Endothelial cell of umbilical vein (primary cell): ENCODE results near the gene SLC25A1. TPM values are rescaled to one million over a fixed set of nuclear protein-coding genes. Genes with fewer than 3 reads are reported as not detected.

ENCODE experiments used
- BruUV-seq: library from RNA; stranded (reverse); fragments of 400-500 nt; replicated peaks from 2 replicates; lab custom pipeline; 2021; lab: Mats Ljungman, UMichigan
- CTCF ChIA-PET: fragments of 300-600, 350-600 bp; sonication (Branson Sonifier 250); formaldehyde crosslinking; loops from one replicate; lab custom pipeline; 2021; ENCODE audit warnings: antibody characterized with exemption, inconsistent platforms; lab: Charles Lee
- POLR2A ChIA-PET: fragments of 300-600, 350-600 bp; sonication (Branson Sonifier 250); formaldehyde crosslinking; loops from one replicate; lab custom pipeline; 2021; ENCODE audit warnings: antibody characterized with exemption, inconsistent platforms; lab: Charles Lee
- DNase-seq: peaks from one replicate; pipeline ENCODE4 v3.0.0-alpha.2; 2011; ENCODE audit warnings: low read depth, low spot score
- FAIRE-seq: peaks from 2 replicates; lab custom pipeline; 2011; peaks lifted over from hg19 to GRCh38; lab: Jason Lieb, UNC
- H2AFZ ChIP-seq: 2 replicates; pipeline ENCODE4 v1.6.0; 2012; ENCODE audit warnings: low read depth, low read length, control low read depth, inconsistent platforms
- H3K27ac ChIP-seq: 2 replicates; pipeline ENCODE4 v1.5.1; 2011; ENCODE audit warnings: low read depth, mild to moderate bottlenecking, control low read depth, low read length, moderate library complexity; ENCODE audit not compliant: insufficient read depth
- H3K27me3 ChIP-seq, 2 experiments: 2 replicates each; pipeline versions ENCODE4 v1.6.0 to v1.6.1; 2011; ENCODE audit warnings: low read length in 2 of 2, mixed read lengths in 1 of 2; ENCODE audit not compliant: control insufficient read depth in 2 of 2, insufficient read depth in 2 of 2
- H3K36me3 ChIP-seq, 2 experiments: 2 replicates in 1 of 2; 3 replicates in 1 of 2; pipeline ENCODE4 v1.5.1; 2011; ENCODE audit warnings: low read length in 2 of 2, mild to moderate bottlenecking in 1 of 2, moderate library complexity in 1 of 2; ENCODE audit not compliant: control insufficient read depth in 2 of 2, insufficient read depth in 2 of 2; ENCODE audit errors: extremely low read depth in 1 of 2
- H3K4me1 ChIP-seq: 3 replicates; pipeline ENCODE4 v1.5.1; 2011; ENCODE audit warnings: mild to moderate bottlenecking, low read length; ENCODE audit not compliant: control insufficient read depth, insufficient read depth; ENCODE audit errors: extremely low read depth
- H3K4me2 ChIP-seq: 2 replicates; pipeline ENCODE4 v1.6.1; 2011; ENCODE audit warnings: low read length, control low read depth, mixed read lengths; ENCODE audit not compliant: insufficient read depth
- H3K4me3 ChIP-seq, 3 experiments: fragments of 200-600 bp in 1 of 3; sonication (generic), shearing (Covaris generic) in 1 of 3; replicated peaks in 1 of 3; 2 replicates each; pipeline ENCODE4 v1.5.1; 2011 to 2016; ENCODE audit warnings: control low read depth in 3 of 3, low read length in 3 of 3, mild to moderate bottlenecking in 2 of 3, inconsistent platforms in 1 of 3, low read depth in 1 of 3, moderate library complexity in 1 of 3; ENCODE audit not compliant: insufficient read depth in 1 of 3
- H3K79me2 ChIP-seq: 2 replicates; pipeline ENCODE4 v1.6.0; 2012; ENCODE audit warnings: low read length, inconsistent platforms; ENCODE audit not compliant: control insufficient read depth, insufficient read depth
- H3K9ac ChIP-seq: replicated peaks from 2 replicates; pipeline ENCODE3; 2011; ENCODE audit warnings: low read length, control low read depth; ENCODE audit not compliant: insufficient read depth; ENCODE audit errors: extremely low read depth
- H3K9me1 ChIP-seq: replicated peaks from 3 replicates; pipeline ENCODE4 v1.6.0; 2011; ENCODE audit warnings: mild to moderate bottlenecking, low read length; ENCODE audit not compliant: control insufficient read depth, insufficient read depth; ENCODE audit errors: extremely low read depth
- H3K9me3 ChIP-seq: replicated peaks from 2 replicates; pipeline ENCODE4 v1.5.1; 2012; ENCODE audit warnings: low read length, inconsistent platforms; ENCODE audit not compliant: control insufficient read depth, insufficient read depth
- H4K20me1 ChIP-seq: replicated peaks from 2 replicates; pipeline ENCODE3; 2011; ENCODE audit warnings: mild to moderate bottlenecking, low read length; ENCODE audit not compliant: control insufficient read depth, insufficient read depth; ENCODE audit errors: extremely low read depth
- CTCF ChIP-seq, 2 donors: IDR thresholded peaks; 1 replicate in 1 of 2; 2 replicates in 1 of 2; pipeline ENCODE4 v1.5.1; 2011; ENCODE audit warnings: low read length in 2 of 2, mild to moderate bottlenecking in 2 of 2, moderate library complexity in 2 of 2, control low read depth in 1 of 2, inconsistent platforms in 1 of 2, low read depth in 1 of 2; ENCODE audit not compliant: insufficient read depth in 1 of 2; ENCODE audit errors: extremely low read depth in 1 of 2
- EZH2 ChIP-seq: IDR thresholded peaks from 2 replicates; pipeline ENCODE4 v1.6.1; 2012; ENCODE audit warnings: borderline replicate concordance, low read depth, mild to moderate bottlenecking, moderate library complexity, low read length, inconsistent platforms; ENCODE audit not compliant: severe bottlenecking
- FOS ChIP-seq: IDR thresholded peaks from 2 replicates; pipeline ENCODE4 v1.6.1; 2011; ENCODE audit warnings: mild to moderate bottlenecking, low read length, moderate library complexity, borderline replicate concordance; ENCODE audit not compliant: insufficient read depth
- GATA2 ChIP-seq: IDR thresholded peaks from 2 replicates; pipeline ENCODE4 v1.7.0; 2011; ENCODE audit warnings: low read depth, mild to moderate bottlenecking, moderate library complexity, mixed read lengths, low read length; ENCODE audit not compliant: insufficient read length, insufficient read depth
- JUN ChIP-seq: IDR thresholded peaks from 2 replicates; pipeline ENCODE4 v1.6.1; 2011; ENCODE audit warnings: borderline replicate concordance, low read depth; ENCODE audit not compliant: insufficient read length, insufficient read depth
- MAX ChIP-seq: IDR thresholded peaks from 2 replicates; pipeline ENCODE4 v1.6.1; 2011; ENCODE audit not compliant: insufficient read depth, insufficient read length
- MYC ChIP-seq: IDR thresholded peaks from one replicate; pipeline ENCODE4 v1.6.1; 2011; ENCODE audit warnings: mild to moderate bottlenecking, low read depth, low read length
- POLR2A ChIP-seq: IDR thresholded peaks from 2 replicates; pipeline ENCODE4 v1.6.1; 2012; ENCODE audit warnings: low read depth, mild to moderate bottlenecking, control low read depth, low read length
- POLR2AphosphoS5 ChIP-seq: IDR thresholded peaks from 2 replicates; pipeline ENCODE4 v1.6.1; 2012; ENCODE audit warnings: low read depth, mild to moderate bottlenecking, control low read depth, low read length, moderate library complexity; ENCODE audit not compliant: insufficient read depth
- dilution Hi-C: fragments of 300-500 bp; cut with MboI; formaldehyde crosslinking; loops from one replicate; pipeline ENCODE4 v1.15.0; 2019; ENCODE audit warnings: low sequenced_read_pairs; ENCODE audit not compliant: extremely low pct_ligation_motif_present
- intact Hi-C: fragments of 100-400 bp; cut with micrococcal nuclease; formaldehyde crosslinking; loops from one replicate; pipeline ENCODE4 v1.10.0; 2022
- polyA plus RNA-seq, 4 experiments: library from polyadenylated mRNA; depleted of rRNA in 3 of 4; stranded (reverse) in 3 of 4; unstranded in 1 of 4; fragments of >200 nt; gene quantifications; 2 replicates each; pipeline versions ENCODE4 v1.2.1 to v1.2.3, GENCODE V29; 2011 to 2012; ENCODE audit warnings: missing spikeins in 1 of 4
- total RNA-seq: library from RNA; stranded (reverse); gene quantifications from 2 replicates; pipeline ENCODE4 v1.2.3, GENCODE V29; 2021

Gene SLC25A1
- total and polyA plus RNA-seq, 2 donors (not counting 3 experiments of a cell fraction or from before 2014, with no cell fraction given) = 80.0 to 94.5 TPM

- dilution Hi-C loops (no loop called here), intact Hi-C loops (loop anchor here (5.0 kb wide), 1 partner anchor 273 kb away; the partner anchor contains the start of gene C22orf39)
- Histone ChIP-seq H3K9me3 (no peaks in the 10 kb centered on the region), H3K79me2 (peaks cover 36% of the 10 kb centered on the region), H3K4me1 (peaks cover 25% of the 10 kb centered on the region), H2AFZ (no peak overlapping the region), H3K27ac (no peak overlapping the region), H3K36me3 (peaks cover 0 to 5% of the 10 kb centered on the region in 2 experiments), H3K9me1 (no peaks in the 10 kb centered on the region), H3K9ac (no peak overlapping the region), H3K27me3 (peaks cover 3 to 6% of the 10 kb centered on the region in 2 experiments), H3K4me2 (no peak overlapping the region), H3K4me3 (no peak overlapping the region), H4K20me1 (no peaks in the 10 kb centered on the region)
- DNase-seq = no peak
- POLR2A ChIA-PET = no interaction called here
- no TSS peak for BruUV-seq
- no peak for FAIRE-seq
- CTCF ChIA-PET = interaction anchor here (1.6 kb wide), 1 partner anchor 30 kb away, joined by 5 read pairs; the partner anchor contains the start of gene ESS2
- TF ChIP-seq MYC (no peak), POLR2AphosphoS5 (peak; percentile 22), POLR2A (peak; percentile 30)
Observed at GRCh38 chr22:19174106-19175025, 4.2 kb downstream of the SLC25A1 start.

GRCh38 chr22:19173047-19174035, 5.2 kb downstream of the SLC25A1 start:
- POLR2A ChIA-PET = no interaction called here
- DNase-seq = no peak
- peak overlapping the region in 1 of 3 experiments; percentile 73 for H3K4me3 ChIP-seq
- no peaks in the 10 kb centered on the region for H3K9me1 ChIP-seq
- intact Hi-C loops = no loop called here
- H3K9me3 ChIP-seq = no peaks in the 10 kb centered on the region
- H3K4me2 ChIP-seq = peak overlapping the region; percentile 83
- dilution Hi-C loops = no loop called here
- FAIRE-seq = no peak
- H2AFZ ChIP-seq = no peak overlapping the region
- H3K27me3 ChIP-seq = peaks cover 10 to 16% of the 10 kb centered on the region in 2 experiments
- TF ChIP-seq POLR2A = no peak
- TF ChIP-seq POLR2AphosphoS5 = no peak
- no peak for TF ChIP-seq FOS
- TF ChIP-seq CTCF (IDR thresholded peaks at IDR 0.05; ENCODE audit: extremely low read depth in 1 of 2, insufficient read depth in 1 of 2, low read depth in 1 of 2, low read length in 2 of 2) = no peak
- TF ChIP-seq MYC = no peak
- TF ChIP-seq MAX = no peak
- TF ChIP-seq GATA2 = no peak
- TF ChIP-seq JUN = no peak
- TF ChIP-seq EZH2 = no peak
- no peaks in the 10 kb centered on the region for H4K20me1 ChIP-seq
- peaks cover 36% of the 10 kb centered on the region for H3K79me2 ChIP-seq
- H3K27ac ChIP-seq = no peak overlapping the region
- CTCF ChIA-PET = no interaction called here
- peaks cover 22% of the 10 kb centered on the region for H3K4me1 ChIP-seq
- no TSS peak for BruUV-seq
- H3K36me3 ChIP-seq = peaks cover 0 to 5% of the 10 kb centered on the region in 2 experiments
- no peak overlapping the region for H3K9ac ChIP-seq
